ENCODE data around the gene CXXC1.

GRCh38 chr18:50280707-50281294 lies 6.7 kb downstream of the CXXC1 start:
- TF ChIP-seq CTCF (IDR thresholded peaks at IDR 0.05) (no peak), POLR2A (IDR thresholded peaks at IDR 0.05) (no peak), POLR2AphosphoS5 (IDR thresholded peaks at IDR 0.05; ENCODE audit: insufficient read depth in 1 of 2, low read depth in 1 of 2) (no peak)

All from vagina (tissue), 2 donors.